Measurements from ENCODE around the gene PHF20. TPM values are rescaled to one million over a fixed set of nuclear protein-coding genes. Genes with fewer than 3 reads are reported as not detected.

PHF20 gene
- total RNA-seq, 1 donor from 2014 or later = 101 TPM

GRCh38 chr20:35806075-35806474, 34.3 kb downstream of the PHF20 start:
- Mint-ChIP-seq H3K4me3 (ENCODE audit: unreplicated experiment) (no peak overlapping the region), H3K9me3 (ENCODE audit: unreplicated experiment) (no peaks in the 10 kb centered on the region), H3K27ac (ENCODE audit: unreplicated experiment) (no peak overlapping the region), H3K36me3 (ENCODE audit: low read depth, unreplicated experiment) (peaks cover 24% of the 10 kb centered on the region), H3K4me1 (ENCODE audit: unreplicated experiment) (peaks cover 3% of the 10 kb centered on the region), H3K27me3 (ENCODE audit: unreplicated experiment) (peaks cover 2% of the 10 kb centered on the region)
- TF ChIP-seq CTCF (IDR thresholded peaks at IDR 0.05; ENCODE audit: unreplicated experiment) = no peak
- no peak for DNase-seq (ENCODE audit: low spot score)

- TF ChIP-seq CTCF (IDR thresholded peaks at IDR 0.05; ENCODE audit: unreplicated experiment) = no peak
- no peak overlapping the region for H3K27ac Mint-ChIP-seq (ENCODE audit: unreplicated experiment)
- H3K9me3 Mint-ChIP-seq (ENCODE audit: unreplicated experiment) = no peaks in the 10 kb centered on the region
- no peak for DNase-seq (ENCODE audit: low spot score)
- H3K4me1 Mint-ChIP-seq (ENCODE audit: unreplicated experiment) = no peaks in the 10 kb centered on the region
- peak overlapping the region; percentile 2 for H3K4me3 Mint-ChIP-seq (ENCODE audit: unreplicated experiment)
- peaks cover 2% of the 10 kb centered on the region for H3K27me3 Mint-ChIP-seq (ENCODE audit: unreplicated experiment)
- peaks cover 18% of the 10 kb centered on the region for H3K36me3 Mint-ChIP-seq (ENCODE audit: low read depth, unreplicated experiment)
Measured at GRCh38 chr20:35807877-35808276, 36.1 kb downstream of the PHF20 start.

GRCh38 chr20:35820715-35821114, 48.9 kb downstream of the PHF20 start:
- Mint-ChIP-seq H3K27me3 (ENCODE audit: unreplicated experiment) (no peaks in the 10 kb centered on the region), H3K4me3 (ENCODE audit: unreplicated experiment) (no peak overlapping the region), H3K36me3 (ENCODE audit: low read depth, unreplicated experiment) (peaks cover 23% of the 10 kb centered on the region), H3K9me3 (ENCODE audit: unreplicated experiment) (no peaks in the 10 kb centered on the region), H3K4me1 (ENCODE audit: unreplicated experiment) (no peaks in the 10 kb centered on the region), H3K27ac (ENCODE audit: unreplicated experiment) (no peak overlapping the region)
- no peak for TF ChIP-seq CTCF (IDR thresholded peaks at IDR 0.05; ENCODE audit: unreplicated experiment)
- DNase-seq (ENCODE audit: low spot score) = no peak

- TF ChIP-seq CTCF (IDR thresholded peaks at IDR 0.05; ENCODE audit: unreplicated experiment) = no peak
- Mint-ChIP-seq H3K4me3 (ENCODE audit: unreplicated experiment) (no peak overlapping the region), H3K27ac (ENCODE audit: unreplicated experiment) (no peak overlapping the region), H3K4me1 (ENCODE audit: unreplicated experiment) (no peaks in the 10 kb centered on the region), H3K36me3 (ENCODE audit: low read depth, unreplicated experiment) (peaks cover 30% of the 10 kb centered on the region), H3K27me3 (ENCODE audit: unreplicated experiment) (no peaks in the 10 kb centered on the region), H3K9me3 (ENCODE audit: unreplicated experiment) (no peaks in the 10 kb centered on the region)
- no peak for DNase-seq (ENCODE audit: low spot score)
Measured at GRCh38 chr20:35821807-35822242, 50.0 kb downstream of the PHF20 start.

GRCh38 chr20:35823147-35823546, 51.3 kb downstream of the PHF20 start:
- Mint-ChIP-seq H3K27me3 (ENCODE audit: unreplicated experiment) (no peaks in the 10 kb centered on the region), H3K27ac (ENCODE audit: unreplicated experiment) (no peak overlapping the region), H3K4me1 (ENCODE audit: unreplicated experiment) (no peaks in the 10 kb centered on the region), H3K4me3 (ENCODE audit: unreplicated experiment) (no peak overlapping the region), H3K9me3 (ENCODE audit: unreplicated experiment) (no peaks in the 10 kb centered on the region), H3K36me3 (ENCODE audit: low read depth, unreplicated experiment) (peaks cover 30% of the 10 kb centered on the region)
- no peak for DNase-seq (ENCODE audit: low spot score)
- no peak for TF ChIP-seq CTCF (IDR thresholded peaks at IDR 0.05; ENCODE audit: unreplicated experiment)
